ENCODE data around the gene NEDD4L. TPM values are rescaled to one million over a fixed set of nuclear protein-coding genes. Genes with fewer than 3 reads are reported as not detected.
"Not testable (repeated sequence)": the region's sequence is repeated elsewhere in the genome, so short reads cannot be mapped to it uniquely, and the experiment has no call there.

The NEDD4L gene
- polyA plus RNA-seq, 3 donors, result 117 to 129 (median 122) TPM

GRCh38 chr18:58144671-58145285, 100.8 kb downstream of the NEDD4L start:
- no peak for DNase-seq (ENCODE audit: low read depth in 3 of 3, low spot score in 2 of 3)

- DNase-seq (ENCODE audit: low read depth in 3 of 3, low spot score in 2 of 3), result no peak
These were observed 102.1 kb downstream of the NEDD4L start for GRCh38 chr18:58146099-58146498.

DNA sequence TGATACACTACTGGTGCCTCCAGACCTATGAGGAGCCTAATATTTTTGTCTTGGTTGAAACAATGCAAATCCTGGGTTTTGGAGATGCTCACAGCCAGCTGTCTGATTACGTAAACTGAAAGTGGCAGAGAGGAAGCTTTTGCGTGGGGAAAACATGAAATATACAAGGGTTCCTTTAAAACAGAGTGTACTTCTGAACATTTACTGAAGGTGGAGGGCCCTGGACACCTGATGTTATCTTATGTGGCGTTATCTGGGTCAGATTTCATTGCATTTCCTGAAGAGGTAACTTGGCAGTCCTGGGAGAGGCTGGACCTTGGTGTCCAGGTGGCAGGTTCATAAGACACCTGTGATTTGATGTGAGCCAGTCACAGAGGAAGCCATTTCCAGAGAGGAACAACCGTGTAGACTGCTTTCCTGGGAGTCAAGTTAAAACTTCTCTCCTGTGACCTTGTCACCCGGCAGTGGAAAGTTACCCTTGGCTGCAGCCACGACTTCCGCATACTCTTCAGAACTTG, 105.0 kb downstream of the NEDD4L start:
- DNase-seq (ENCODE audit: low read depth in 3 of 3, low spot score in 2 of 3), result no peak

GRCh38 chr18:58150772-58151171, 106.7 kb downstream of the NEDD4L start:
- no peak for DNase-seq (ENCODE audit: low read depth in 3 of 3, low spot score in 2 of 3)

DNA sequence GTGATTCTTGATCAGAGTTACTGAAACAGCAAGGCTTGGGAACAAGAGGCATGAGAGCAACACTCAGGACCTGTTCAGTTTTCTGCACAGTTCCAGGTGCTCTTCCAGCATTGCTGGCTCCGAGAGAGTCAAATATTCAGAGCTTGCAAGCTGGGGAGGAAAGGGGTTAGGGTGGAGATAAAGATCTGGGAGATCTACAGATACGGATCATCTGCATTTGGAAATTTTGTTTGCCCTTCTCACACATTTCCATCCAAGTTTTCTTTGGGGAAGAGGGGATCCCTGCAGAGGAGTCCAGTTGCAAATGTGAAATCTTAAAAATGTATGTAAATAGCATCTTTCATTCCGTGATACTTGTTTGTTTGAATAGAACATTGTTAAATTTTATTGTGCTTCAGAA, 108.2 kb downstream of the NEDD4L start:
- no peak for DNase-seq (ENCODE audit: low read depth in 3 of 3, low spot score in 2 of 3)

- DNase-seq (ENCODE audit: low read depth in 3 of 3, low spot score in 2 of 3), result no peak
These were observed 108.9 kb downstream of the NEDD4L start for GRCh38 chr18:58152891-58153290.

- DNase-seq (ENCODE audit: low read depth in 3 of 3, low spot score in 2 of 3), result no peak
These were observed 112.5 kb downstream of the NEDD4L start for GRCh38 chr18:58156516-58156915.

DNA sequence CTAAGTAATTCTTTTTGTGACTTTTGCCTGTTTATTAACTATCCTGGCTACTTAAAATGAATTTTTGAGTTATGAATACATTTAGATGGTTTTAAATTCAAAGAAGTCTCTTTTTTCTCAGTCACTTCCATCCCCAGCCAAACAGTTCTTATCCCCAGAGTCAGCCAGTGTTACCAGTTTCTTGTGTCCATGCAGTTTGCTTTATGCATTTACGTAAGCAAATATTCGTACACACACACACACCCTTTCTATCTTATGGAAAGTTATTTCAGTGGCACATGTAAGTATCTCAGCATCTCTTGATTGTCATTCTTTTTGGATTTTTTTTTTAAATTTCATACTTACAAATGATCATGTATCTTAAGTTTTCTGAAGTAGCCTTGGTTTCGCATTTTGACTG, 113.2 kb downstream of the NEDD4L start:
- no peak for DNase-seq (ENCODE audit: low read depth in 3 of 3, low spot score in 2 of 3)

DNA sequence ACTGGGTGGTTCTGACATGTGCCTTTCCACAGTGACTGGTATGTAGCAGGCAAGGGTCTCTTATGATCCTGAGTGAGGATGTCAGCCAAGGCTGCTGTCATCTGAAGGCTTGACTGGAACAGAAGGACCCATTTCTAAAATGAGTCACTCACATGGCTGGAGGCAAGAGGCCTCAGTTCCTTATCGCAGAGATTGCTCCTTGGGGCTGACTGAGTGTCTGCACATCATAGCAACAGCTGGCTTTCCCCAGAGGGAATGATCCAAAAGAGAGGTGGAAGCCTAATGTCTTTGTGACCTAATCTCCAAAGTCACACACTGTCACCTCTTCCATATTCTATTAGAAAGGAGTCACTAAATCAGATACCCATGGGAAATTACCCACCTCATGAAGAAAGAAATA, 114.0 kb downstream of the NEDD4L start:
- no peak for DNase-seq (ENCODE audit: low read depth in 3 of 3, low spot score in 2 of 3)

DNA sequence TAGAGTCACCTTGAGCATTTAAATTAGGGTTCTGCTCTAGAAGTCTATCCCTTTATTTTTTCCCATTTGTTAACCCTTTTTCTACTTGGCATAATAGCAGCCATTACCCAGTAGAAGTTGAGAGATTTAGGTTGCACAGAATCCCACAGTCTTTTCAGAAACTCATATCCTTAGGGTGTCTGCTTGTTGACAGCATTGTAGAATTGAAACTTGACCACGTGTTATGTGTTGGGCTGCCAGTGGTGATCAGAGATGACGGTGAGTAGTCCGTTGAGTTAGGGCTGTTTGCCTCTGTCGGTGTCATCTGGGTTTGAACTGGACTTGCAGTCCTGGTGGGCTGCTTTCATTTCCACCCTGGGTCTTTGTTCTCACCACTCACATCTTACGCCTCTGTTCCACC, 114.4 kb downstream of the NEDD4L start:
- DNase-seq (ENCODE audit: low read depth in 3 of 3, low spot score in 2 of 3), result no peak

GRCh38 chr18:58161659-58162058, 117.6 kb downstream of the NEDD4L start:
- DNase-seq (ENCODE audit: low read depth in 3 of 3, low spot score in 2 of 3), result no peak

DNA sequence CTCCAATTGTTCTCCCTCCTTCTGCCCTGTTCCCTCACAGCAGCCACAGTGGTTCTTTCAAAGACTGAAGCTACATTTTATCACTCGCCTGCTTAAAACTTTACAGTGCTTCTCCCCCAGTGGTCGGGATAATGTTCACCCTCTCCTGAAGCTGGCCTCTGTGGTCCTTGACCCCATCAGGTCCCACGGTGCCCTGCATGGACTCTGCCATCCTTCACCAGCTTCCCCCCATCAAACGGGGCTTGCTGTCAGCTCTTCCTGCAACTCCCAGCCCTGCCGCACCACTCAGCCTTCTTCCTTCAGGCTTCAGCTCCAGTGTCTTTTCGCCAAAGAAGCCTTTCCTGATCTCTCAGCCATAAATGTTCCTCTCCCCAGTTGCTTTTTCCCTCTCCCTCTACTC, 118.1 kb downstream of the NEDD4L start:
- DNase-seq (ENCODE audit: low read depth in 3 of 3, low spot score in 2 of 3), result no peak

DNA sequence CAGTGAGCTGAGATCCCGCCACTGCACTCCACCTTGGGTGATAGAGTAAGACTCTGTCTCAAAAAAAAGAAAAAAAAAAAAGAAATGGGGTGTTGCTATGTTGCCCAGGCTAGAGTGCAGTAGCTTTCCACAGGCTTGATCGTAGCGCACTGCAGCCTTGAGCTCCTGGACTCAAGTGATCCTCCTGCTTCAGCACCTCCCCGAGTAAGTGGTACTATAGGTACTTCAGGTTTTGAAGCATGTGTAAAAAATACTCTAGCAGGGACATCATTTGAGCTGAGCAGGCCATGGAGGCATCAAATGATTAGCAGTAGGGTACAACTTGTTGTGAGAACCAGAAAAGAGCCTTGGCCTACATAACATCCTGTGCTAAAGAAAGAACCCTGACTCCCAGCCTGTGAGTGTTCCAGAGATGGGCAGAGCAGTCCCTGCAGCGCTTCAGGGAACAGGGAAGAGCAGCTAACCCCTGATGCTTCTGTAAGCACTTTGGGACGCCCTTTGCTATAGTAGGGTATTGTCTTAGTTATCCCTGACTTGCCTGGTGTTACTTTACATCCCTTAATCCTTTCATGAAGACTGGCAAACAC, 119.1 kb downstream of the NEDD4L start:
- no peak for DNase-seq (ENCODE audit: low read depth in 3 of 3, low spot score in 2 of 3)

GRCh38 chr18:58166278-58166844, 122.3 kb downstream of the NEDD4L start:
- no peak for DNase-seq (ENCODE audit: low read depth in 3 of 3, low spot score in 2 of 3)

DNA sequence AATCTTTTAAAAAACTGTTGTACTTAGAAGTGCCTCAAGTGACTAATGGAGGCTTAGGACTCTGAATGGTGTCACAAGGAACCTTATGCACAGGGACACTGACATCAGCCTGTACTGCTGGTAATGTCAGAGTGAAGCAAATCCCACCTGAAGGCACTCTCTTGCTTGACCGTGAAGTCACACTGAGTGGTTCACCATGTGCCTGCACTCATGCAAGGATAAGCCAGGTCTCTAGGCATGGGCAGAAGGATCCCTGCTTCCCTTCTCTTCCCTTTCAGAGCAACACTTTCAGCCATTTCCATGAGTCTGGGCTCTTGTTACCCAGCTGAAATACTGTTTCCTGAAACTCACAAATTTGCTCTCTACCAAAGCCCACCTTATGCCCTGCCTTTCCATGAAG, 123.0 kb downstream of the NEDD4L start:
- no peak for DNase-seq (ENCODE audit: low read depth in 3 of 3, low spot score in 2 of 3)

DNA sequence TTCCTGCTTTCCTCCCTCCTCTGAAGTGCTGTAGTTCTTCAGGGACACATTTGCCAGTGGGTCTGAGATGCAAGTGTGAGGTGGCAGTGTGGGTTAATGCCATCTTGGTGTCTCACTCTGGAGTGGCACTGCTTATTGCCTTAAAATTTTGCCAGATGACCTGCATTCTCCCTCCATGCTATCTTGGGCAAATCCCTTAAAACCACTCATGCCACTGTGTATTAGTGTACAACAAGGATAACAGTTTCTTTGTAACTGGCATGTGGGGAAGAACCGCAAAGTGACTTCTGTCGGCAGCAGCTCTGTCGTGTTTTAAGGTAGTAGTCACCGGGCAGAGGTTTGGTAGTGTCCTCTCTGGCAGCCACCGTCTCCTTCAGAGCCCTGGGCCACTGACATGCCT, 124.2 kb downstream of the NEDD4L start:
- DNase-seq (ENCODE audit: low read depth in 3 of 3, low spot score in 2 of 3), result no peak

DNA sequence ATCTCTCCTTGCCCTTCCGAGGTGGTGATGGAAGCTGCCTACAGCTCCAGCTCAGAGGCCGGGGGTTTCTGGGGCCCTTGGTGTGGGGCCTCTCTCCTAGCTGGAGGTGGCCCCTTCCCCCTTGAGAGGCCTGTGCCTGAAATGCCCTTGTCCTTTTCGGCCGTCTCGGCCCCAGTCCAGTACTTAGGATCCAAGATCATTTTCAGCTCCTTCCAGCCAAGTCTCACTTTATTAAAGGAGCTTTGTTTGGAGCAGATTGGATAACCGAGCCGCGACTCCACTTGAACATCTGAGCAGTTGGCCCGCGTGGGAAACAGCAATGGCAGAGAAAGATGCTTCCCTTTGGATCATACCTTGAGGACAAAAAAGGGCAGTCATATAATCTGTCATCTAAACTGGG, 125.0 kb downstream of the NEDD4L start:
- DNase-seq (ENCODE audit: low read depth in 3 of 3, low spot score in 2 of 3), result no peak

GRCh38 chr18:58169472-58169871, 125.4 kb downstream of the NEDD4L start:
- DNase-seq (ENCODE audit: low read depth in 3 of 3, low spot score in 2 of 3), result no peak

DNA sequence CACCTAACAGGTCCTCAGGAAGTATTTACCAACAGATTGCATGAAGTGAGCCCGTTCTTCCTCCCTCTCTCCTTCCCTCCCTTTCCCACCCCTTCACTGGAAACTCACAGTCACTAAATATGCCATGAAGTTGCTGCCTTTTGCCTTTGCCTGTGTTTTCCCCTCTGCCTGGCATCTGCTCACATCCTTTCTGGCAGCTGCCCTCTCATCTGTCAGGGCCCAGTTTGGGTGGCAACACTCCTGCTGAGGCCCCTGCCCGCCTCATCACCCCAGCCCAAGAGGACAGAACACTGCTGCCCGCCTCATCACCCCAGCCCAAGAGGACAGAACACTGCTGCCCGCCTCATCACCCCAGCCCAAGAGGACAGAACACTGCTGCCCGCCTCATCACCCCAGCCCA, 126.0 kb downstream of the NEDD4L start:
- not testable (repeated sequence) for DNase-seq (ENCODE audit: low read depth in 3 of 3, low spot score in 2 of 3)

- DNase-seq (ENCODE audit: low read depth in 3 of 3, low spot score in 2 of 3), result no peak
These were observed 128.0 kb downstream of the NEDD4L start for GRCh38 chr18:58172031-58172430.

DNA sequence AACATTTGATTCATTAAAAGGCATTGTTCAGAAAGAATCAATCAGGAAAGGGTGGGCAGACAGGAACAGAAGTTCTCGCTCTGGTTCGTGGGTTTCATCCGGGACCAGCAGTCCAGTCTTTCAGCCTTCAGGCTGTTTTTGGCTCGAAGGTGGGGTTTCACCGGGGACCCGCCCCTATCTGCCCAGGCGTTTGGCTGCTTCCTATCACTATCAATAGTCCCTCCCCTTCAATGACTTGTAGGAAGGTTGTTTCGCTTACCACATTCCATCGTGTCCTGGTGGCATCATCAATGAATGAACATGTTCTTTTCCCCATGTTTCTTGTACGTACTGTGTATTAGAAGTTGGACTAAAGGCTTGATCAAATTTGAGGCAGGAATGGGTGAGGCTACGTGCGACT, 130.3 kb downstream of the NEDD4L start:
- DNase-seq (ENCODE audit: low read depth in 3 of 3, low spot score in 2 of 3), result no peak

DNA sequence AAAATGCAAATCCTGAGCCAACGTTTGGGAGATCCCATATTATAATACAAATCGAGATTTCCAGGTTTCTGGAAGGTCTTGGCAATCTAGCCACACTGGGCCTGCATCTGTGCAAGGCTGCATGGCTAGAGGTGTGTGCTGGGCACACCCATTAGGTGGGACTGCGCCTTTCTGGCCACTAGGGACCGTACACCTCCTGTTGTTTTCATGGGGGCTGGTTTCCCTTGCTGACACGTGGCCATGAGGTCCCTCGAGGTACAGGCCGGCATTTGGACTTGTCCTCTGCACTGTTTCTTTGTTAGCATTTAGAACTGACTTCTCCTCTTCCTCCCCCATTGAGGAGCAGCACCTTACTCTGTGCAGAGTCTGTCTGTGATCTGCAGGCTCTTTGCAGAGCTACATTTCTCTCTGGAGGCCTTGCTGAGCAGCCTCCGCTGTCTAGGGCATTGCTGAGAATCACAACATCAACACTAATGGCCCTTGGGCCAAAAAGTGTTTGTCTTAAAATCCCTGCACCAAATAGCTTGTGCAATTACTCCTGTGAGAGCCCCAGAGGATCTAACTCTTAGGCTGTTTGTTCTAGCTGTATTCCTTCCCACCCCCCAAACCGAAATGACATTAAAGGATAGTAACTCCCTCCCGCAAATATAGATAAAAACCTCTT, 131.2 kb downstream of the NEDD4L start:
- no peak for DNase-seq (ENCODE audit: low read depth in 3 of 3, low spot score in 2 of 3)

Measured in right renal cortex interstitium (tissue), 3 donors.